WTC11 (cell line): Measurements from ENCODE around the gene ZXDC. TPM values are rescaled to one million over a fixed set of nuclear protein-coding genes. Genes with fewer than 3 reads are reported as not detected.

Source experiments
- ATAC-seq: fragments of 200-7000 bp; cut with Tn5 transposase; 2 replicates; pipeline ENCODE4 v1.10.0; 2021; ENCODE audit warnings: mild to moderate bottlenecking, moderate library complexity
- CTCF ChIA-PET: fragments of 300-600 bp; sonication (Branson Sonifier 250); formaldehyde crosslinking; loops from one replicate; lab custom pipeline; 2021; ENCODE audit warnings: antibody characterized with exemption; lab: Charles Lee
- POLR2A ChIA-PET: fragments of 350-600 bp; sonication (Branson Sonifier 250); formaldehyde crosslinking; loops from one replicate; lab custom pipeline; 2021; ENCODE audit warnings: antibody characterized with exemption; lab: Charles Lee
- DNase-seq: peaks from one replicate; pipeline ENCODE4 v3.0.0; 2021; ENCODE audit warnings: low spot score
- H3K27ac Mint-ChIP-seq: 2 replicates; pipeline ENCODE4 v1.8.0; 2021; ENCODE audit warnings: mixed read lengths
- H3K27me3 Mint-ChIP-seq: 2 replicates; pipeline ENCODE4 v1.8.0; 2021; ENCODE audit warnings: low read depth, mild to moderate bottlenecking, moderate library complexity, mixed read lengths
- H3K36me3 Mint-ChIP-seq: 2 replicates; pipeline ENCODE4 v1.8.0; 2021; ENCODE audit warnings: mixed read lengths
- H3K4me1 Mint-ChIP-seq: 2 replicates; pipeline ENCODE4 v1.8.0; 2022; ENCODE audit warnings: mixed read lengths
- H3K4me3 Mint-ChIP-seq: 2 replicates; pipeline ENCODE4 v1.8.0; 2021; ENCODE audit warnings: mild to moderate bottlenecking, moderate library complexity, mixed read lengths
- H3K9me3 Mint-ChIP-seq: 2 replicates; pipeline ENCODE4 v1.8.0; 2021; ENCODE audit warnings: mixed read lengths
- ATF6 ChIP-seq: sonication (generic); formaldehyde crosslinking; IDR thresholded peaks from 2 replicates; pipeline ENCODE4 v1.8.1; 2023; ENCODE audit warnings: mild to moderate bottlenecking, missing genetic modification reagents
- E2F1 ChIP-seq: sonication (generic); formaldehyde crosslinking; IDR thresholded peaks from 2 replicates; pipeline ENCODE4 v1.8.0; 2022; ENCODE audit warnings: mild to moderate bottlenecking, missing genetic modification reagents
- FOXP4 ChIP-seq: sonication (generic); formaldehyde crosslinking; IDR thresholded peaks from 2 replicates; pipeline ENCODE4 v1.8.0; 2022; ENCODE audit warnings: mild to moderate bottlenecking, missing genetic modification reagents
- HMGXB4 ChIP-seq: sonication (generic); formaldehyde crosslinking; IDR thresholded peaks from 2 replicates; pipeline ENCODE4 v1.8.1; 2023; ENCODE audit warnings: mild to moderate bottlenecking, moderate library complexity, missing genetic modification reagents
- PRDM15 ChIP-seq: sonication (generic); formaldehyde crosslinking; IDR thresholded peaks from 2 replicates; pipeline ENCODE4 v1.8.0; 2022; ENCODE audit warnings: missing genetic modification reagents
- PRRX2 ChIP-seq: fragments of 250-450 bp; sonication (Bioruptor Pico); IDR thresholded peaks from 2 replicates; pipeline ENCODE4 v1.8.0; 2021; ENCODE audit warnings: mild to moderate bottlenecking
- RELA ChIP-seq: sonication (generic); formaldehyde crosslinking; IDR thresholded peaks from 2 replicates; pipeline ENCODE4 v1.8.1; 2022; ENCODE audit warnings: missing genetic modification reagents, mild to moderate bottlenecking, borderline replicate concordance
- SP1 ChIP-seq: sonication (generic); formaldehyde crosslinking; conservative IDR thresholded peaks from 2 replicates; pipeline ENCODE4 v1.8.1; 2022; ENCODE audit warnings: missing genetic modification reagents
- STAT6 ChIP-seq: sonication (generic); formaldehyde crosslinking; conservative IDR thresholded peaks from 2 replicates; pipeline ENCODE4 v1.8.1; 2023; ENCODE audit warnings: mild to moderate bottlenecking, low read depth, missing genetic modification reagents, moderate library complexity
- USF2 ChIP-seq: sonication (generic); formaldehyde crosslinking; IDR thresholded peaks from 2 replicates; pipeline ENCODE4 v1.8.1; 2023; ENCODE audit warnings: mild to moderate bottlenecking, missing genetic modification reagents, moderate library complexity
- ZNF219 ChIP-seq: sonication (generic); formaldehyde crosslinking; IDR thresholded peaks from 2 replicates; pipeline ENCODE4 v1.8.0; 2023; ENCODE audit warnings: missing genetic modification reagents, mild to moderate bottlenecking, borderline replicate concordance
- ZNF263 ChIP-seq: sonication (generic); formaldehyde crosslinking; IDR thresholded peaks from 2 replicates; pipeline ENCODE4 v1.8.1; 2022; ENCODE audit warnings: low read depth, mild to moderate bottlenecking, moderate library complexity, missing genetic modification reagents
- ZNF512 ChIP-seq: sonication (generic); formaldehyde crosslinking; IDR thresholded peaks from 2 replicates; pipeline ENCODE4 v1.8.1; 2022; ENCODE audit warnings: missing genetic modification reagents, borderline replicate concordance
- total RNA-seq: library from RNA; stranded (reverse); gene quantifications from 3 replicates; pipeline ENCODE4 v1.2.3, GENCODE V29; 2021

ZXDC gene
- total RNA-seq, 1 experiment from 2014 or later: 34.7 TPM

GRCh38 chr3:126448136-126448892 lies 27.4 kb downstream of the ZXDC start:
- Mint-ChIP-seq H3K4me1 (peaks cover 17% of the 10 kb centered on the region), H3K36me3 (peaks cover 22% of the 10 kb centered on the region), H3K9me3 (no peaks in the 10 kb centered on the region), H3K27ac (no peak overlapping the region), H3K27me3 (no peaks in the 10 kb centered on the region), H3K4me3 (no peak overlapping the region)
- CTCF ChIA-PET: interaction anchor here (1.4 kb wide), 1 partner anchor 304 kb away, joined by 3 read pairs; no protein-coding TSS in a partner anchor
- ATAC-seq: no peak
- TF ChIP-seq HMGXB4 (CRISPR knock-in tag) (no peak), SP1 (CRISPR knock-in tag) (no peak), FOXP4 (no peak), E2F1 (CRISPR knock-in tag) (no peak), STAT6 (CRISPR knock-in tag) (no peak), PRDM15 (CRISPR knock-in tag) (no peak), RELA (CRISPR knock-in tag) (no peak), USF2 (CRISPR knock-in tag) (no peak), ZNF263 (CRISPR knock-in tag) (no peak), PRRX2 (no peak), ZNF219 (CRISPR knock-in tag) (no peak), ZNF512 (CRISPR knock-in tag) (no peak), ATF6 (CRISPR knock-in tag) (no peak)
- POLR2A ChIA-PET: no interaction called here
- DNase-seq: no peak
